GM18526 (cell line): Measurements from ENCODE around the gene FAM117B.
A peak's percentile ranks its signal among the peaks of the same experiment; 100 is the strongest.

Experiments
- POLR2A ChIP-seq: IDR thresholded peaks from 3 replicates; pipeline ENCODE4 v1.6.1; 2011; ENCODE audit not compliant: insufficient read length; ENCODE audit errors: extremely low read depth

Gene FAM117B

DNA sequence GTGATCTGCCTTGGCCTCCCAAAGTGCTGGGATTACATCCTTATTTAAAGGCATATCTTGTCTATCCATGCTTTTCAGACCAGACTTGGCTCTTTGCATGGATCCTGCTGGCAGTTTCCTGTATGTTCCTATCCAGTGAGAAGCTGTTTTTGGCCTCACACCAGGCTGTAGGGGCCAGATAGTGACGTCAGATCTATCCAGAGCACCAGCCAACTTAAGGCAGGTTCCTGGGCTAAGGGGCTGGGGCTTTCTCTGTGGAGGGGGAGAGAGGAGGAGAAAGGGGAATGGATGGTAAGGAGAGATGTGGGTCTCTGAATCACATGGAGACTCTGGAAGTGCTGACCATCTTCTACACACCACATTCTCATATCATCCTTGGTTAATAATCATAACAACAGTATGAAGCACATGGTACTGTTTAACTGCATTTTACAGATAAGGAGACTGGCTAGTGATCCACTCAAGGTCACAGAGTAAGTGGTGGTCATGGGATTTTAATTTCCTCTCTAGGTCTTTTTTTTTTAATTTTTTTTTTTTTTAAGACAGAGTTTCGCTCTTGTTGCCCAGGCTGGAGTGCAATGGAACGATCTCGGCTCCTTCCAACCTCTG lies 2.0 kb upstream of the FAM117B start:
- no peak for TF ChIP-seq POLR2A

DNA sequence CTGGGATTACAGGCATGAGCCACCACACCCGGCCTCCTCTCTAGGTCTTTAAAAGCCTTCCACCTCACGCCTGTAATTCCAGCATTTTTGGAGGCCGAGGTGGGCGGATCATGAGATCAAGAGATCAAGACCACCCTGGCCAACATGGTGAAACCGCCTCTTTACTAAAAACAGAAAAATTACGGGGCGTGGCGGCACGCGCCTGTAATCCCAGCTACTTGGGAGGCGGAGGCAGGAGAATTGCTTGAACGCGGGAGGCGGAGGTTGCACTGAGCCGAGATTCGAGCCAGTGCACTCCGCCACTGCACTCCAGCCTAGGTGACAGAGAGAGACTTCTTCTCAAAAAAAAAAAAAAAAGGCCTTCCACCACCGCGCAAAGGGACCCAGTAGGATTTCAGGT lies 1.3 kb upstream of the FAM117B start:
- no peak for TF ChIP-seq POLR2A

DNA sequence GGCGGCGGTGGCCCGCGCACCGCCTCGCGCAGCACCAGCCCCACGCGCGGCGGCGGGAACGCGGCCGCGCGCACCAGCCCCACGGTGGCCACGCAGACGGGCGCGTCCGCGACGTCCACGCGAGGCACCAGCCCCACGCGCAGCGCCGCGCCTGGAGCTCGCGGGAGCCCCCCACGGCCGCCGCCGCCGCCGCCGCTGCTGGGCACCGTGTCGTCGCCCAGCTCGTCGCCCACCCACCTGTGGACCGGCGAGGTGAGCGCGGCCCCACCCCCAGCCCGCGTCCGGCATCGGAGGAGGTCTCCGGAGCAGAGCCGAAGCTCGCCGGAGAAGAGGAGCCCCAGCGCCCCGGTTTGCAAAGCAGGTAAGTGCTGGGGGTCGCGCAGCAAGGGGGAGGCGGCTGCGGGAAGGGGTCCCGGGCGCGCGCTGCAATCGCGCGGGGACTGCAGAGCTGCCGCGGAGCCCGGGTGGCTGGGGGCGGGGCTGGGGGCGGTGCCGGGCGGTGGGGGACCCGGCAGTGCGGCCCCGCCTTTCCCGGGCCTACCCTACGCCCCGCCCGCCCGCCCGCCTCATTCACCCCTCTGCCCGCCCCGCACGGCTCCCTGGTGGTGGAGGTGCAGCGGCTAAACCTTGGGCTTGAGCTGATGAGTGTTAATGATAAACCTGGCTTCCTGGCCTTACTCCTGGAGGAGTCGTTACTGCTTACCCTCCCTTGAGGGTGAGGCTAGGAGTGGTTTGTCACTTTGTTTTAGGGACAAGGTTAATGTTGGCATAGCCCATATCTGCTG lies 851 bp downstream of the FAM117B start:
- peak; percentile 51 for TF ChIP-seq POLR2A

DNA sequence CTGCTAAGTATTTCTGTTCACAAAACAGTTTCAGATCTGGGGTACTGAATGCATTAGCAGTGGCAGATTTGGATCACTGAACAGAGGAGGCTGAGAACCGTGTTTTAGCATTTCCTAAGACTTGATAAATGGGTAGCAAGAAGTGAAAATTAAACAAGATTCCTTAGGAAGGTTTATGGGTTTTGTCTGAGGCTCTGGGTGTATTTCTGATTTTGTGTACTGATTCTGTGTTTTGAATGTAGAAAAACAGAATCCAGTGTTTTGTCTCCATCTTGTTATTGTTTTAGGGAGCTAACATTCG lies 1.4 kb downstream of the FAM117B start:
- TF ChIP-seq POLR2A: no peak

DNA sequence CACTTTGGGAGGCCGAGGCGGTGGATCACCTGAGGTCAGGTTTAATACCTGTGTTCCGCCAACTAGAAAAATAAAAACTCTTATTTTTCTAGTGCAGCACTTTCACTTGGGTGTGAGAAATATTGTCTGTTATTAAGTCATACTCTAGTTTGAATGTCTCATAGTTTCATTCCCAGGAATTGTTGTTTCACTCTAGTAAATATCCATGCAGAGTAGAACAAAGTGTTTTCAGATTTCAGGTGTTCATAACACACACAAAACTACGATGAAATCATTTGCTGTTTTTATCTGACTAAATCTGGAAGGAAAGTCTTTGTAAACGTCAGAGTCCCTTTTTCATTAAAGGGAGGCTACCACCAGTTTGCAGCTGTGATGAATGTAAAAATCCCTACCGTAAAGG lies 4.0 kb downstream of the FAM117B start:
- no peak for TF ChIP-seq POLR2A

DNA sequence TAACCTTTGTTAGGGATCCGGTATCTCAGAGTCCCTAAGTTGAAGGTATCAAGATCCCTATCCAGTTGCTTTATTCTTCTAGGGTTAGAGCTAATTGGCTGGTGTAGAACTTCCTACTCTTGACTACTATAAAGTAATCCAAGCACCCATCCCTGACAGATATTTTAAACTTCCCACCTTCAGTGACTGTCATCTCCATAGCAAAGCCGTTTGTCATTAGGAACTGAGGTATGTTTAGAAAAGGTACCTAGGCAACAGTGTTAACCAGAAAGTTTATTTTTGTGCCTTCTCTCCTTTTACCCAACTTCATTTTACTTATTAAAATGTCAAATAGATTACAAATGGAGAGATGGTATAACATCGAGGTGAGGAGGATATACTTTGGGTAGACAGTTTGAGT lies 4.5 kb downstream of the FAM117B start:
- no peak for TF ChIP-seq POLR2A

DNA sequence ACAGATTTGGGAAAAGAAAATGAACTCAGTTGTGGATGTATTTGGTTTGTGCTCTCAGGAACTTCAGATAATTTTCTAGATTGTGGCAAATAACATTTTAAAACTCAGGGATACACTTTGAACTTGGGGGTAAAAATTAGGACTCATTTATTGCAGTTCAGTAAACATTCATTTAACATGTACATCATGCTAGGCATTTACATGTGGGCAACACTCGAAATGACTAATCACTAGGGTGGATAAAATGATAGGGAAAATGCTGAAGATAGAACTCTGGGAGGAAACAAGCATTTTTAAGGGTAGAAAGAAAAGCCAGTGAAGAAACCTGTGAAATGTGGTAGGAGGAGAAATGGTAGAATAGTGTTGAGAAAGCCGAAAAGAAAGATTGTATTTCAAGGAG lies 7.8 kb downstream of the FAM117B start:
- no peak for TF ChIP-seq POLR2A

DNA sequence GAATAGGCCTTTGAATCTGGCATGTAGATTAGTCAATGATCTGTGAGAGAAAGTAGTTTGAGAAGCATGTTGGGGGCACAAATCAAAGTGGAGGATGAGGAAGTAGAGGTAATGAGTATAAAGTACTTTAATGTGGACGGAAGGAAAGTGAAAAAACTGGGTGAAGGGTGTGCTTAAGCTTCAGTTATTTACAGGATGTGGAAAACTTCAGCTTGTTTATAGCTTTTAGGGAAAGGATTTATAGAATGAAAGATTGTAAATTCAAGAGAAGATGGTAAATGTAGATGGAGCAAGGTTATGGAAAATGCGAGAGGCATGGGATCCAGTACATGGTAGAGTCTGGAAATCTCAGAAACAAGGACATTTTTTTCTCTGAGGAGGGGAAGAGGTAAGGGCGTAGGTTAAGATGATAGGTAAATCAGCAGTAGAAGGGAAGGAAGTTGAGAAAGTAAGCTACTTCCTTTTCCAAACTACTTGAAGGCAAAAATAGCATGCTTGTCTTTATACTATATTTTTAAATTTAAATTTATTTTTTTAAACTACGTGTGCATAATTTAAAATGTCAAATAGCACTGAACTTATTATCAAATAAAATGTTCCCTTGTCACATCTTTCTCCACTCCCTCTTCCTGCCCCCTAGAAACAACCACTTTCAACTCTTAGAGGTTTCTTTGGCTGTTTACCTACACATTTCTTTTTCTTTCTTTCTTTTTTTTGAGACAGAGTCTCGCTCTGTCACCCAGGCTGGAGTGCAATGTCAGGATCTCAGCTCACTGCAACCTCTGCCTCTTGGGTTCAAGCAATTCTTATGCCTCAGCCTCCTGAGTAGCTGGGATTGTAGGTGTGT lies 8.5 kb downstream of the FAM117B start:
- no peak for TF ChIP-seq POLR2A

DNA sequence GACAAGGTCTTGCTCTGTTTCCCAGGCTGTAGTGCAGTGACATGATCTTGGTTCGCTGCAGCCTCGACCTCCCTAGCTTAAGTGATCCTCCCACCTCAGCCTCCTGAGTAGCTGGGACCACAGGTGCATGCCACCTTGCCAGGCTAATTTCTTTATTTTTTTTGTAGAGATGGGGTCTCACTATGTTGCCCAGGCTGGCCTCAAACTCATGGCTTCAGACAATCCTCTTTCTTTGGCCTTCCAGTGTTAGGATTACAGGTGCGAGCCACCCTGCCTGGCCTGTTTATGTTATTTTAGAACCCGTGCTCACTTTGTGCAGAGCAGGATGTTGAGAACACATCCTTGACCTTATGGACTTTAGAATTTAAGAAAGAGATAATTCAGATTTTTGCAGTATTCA lies 17.4 kb downstream of the FAM117B start:
- TF ChIP-seq POLR2A: no peak

DNA sequence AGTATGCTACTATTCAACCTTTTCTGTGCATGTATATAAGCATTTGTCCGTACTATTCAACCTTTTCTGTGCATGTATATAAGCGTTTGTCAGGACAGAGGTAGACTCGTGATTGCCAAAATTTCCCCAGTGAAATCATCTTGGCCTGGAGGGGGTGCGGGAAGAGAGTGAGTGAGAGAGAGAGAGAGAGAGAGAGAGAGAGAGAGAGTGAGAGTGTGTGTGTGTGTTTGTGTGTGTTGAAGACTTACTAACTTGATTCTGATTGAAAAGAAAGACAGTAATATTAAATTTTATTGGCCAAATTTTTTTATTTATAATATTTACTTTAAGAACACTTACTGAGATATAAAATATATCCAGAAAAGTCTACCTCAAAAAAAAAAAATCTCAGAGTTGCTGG lies 19.1 kb downstream of the FAM117B start:
- no peak for TF ChIP-seq POLR2A

DNA sequence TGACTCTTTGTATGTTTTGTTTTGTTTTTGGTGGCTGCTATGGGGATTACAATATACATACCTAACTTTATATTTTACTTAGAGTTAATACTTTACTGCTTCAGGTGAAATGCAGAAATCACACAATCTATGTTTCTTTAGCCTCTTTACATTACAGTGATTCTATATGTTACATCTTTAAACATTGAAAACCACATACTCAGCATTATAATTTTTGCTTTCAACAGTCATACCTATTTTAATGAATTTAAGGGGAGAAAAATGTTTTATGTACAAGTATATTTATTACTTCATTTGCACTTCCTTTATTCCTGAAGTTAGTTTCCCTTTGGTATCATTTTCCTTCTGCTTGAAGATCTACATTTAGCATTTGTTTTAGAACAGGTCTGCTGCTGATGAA lies 23.1 kb downstream of the FAM117B start:
- no peak for TF ChIP-seq POLR2A

DNA sequence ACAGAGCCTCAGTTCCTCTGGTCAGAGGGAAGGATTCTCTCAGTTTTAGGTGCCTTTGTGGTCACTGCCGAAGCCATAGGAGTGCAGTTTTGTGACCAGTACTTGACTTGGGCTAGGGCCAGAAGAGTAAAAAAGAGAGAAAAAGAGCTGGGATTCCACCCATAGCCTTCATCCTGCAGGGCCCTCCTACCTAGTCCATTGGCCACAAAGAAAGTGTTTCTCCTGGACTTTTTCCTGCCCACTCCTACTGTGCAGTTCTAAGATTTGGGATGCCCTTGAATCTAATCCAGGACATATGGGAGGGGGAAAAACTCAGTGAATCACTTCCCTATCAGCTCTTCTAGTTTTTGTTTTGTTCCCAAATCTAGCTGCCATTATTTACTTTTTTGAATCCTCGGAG lies 26.0 kb downstream of the FAM117B start:
- TF ChIP-seq POLR2A: no peak

DNA sequence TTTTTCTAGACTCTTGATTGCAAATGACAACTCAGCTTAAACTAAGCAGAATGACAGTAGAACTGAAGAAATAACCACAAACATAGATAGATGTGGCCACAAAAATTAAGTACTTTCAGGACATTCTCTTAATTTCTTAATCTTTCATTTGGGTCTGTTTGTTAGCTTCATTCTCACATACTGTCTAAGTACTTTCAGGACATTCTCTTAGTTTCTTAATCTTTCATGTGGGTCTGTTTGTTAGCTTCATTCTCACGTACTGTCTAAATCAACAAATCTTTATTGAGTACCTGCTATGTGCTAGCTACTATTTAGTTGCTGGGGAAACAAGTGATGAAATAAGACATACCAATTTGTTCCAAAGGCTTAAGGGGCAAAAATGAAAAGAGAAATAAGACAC lies 35.1 kb downstream of the FAM117B start:
- TF ChIP-seq POLR2A: no peak

DNA sequence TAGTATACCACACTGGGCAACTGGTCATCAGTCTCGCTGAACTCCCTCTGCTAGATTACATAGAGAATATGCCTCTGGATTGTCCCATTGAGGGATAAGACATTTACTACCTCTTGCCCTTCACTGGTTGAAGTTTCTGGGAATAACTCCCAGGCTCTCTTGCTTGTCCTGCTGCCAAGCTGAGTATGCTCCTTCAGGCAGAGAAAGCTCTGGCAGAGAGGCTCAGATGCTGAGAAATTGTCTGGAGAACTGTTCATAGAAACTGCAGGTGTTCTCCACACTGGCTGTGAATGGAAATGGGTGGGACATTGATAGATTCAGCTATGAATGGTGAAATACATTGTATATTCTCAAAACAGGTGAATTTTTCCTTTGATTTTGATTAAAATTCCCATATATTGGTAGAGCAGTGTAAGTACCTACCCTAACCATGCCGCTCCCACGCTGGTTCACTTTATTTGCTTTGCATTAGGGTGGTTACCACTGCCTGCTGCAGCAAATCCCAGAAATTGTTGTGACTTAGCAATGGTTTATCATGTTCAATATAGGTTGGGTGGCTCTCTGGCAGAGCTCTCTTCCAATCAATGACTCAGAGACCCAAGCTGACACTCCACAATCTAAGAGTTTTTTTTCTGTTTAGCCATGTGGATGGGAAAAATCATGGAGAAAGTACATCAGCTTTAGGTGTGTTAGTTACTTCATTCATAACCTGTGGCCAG lies 36.7 kb downstream of the FAM117B start:
- TF ChIP-seq POLR2A: no peak

DNA sequence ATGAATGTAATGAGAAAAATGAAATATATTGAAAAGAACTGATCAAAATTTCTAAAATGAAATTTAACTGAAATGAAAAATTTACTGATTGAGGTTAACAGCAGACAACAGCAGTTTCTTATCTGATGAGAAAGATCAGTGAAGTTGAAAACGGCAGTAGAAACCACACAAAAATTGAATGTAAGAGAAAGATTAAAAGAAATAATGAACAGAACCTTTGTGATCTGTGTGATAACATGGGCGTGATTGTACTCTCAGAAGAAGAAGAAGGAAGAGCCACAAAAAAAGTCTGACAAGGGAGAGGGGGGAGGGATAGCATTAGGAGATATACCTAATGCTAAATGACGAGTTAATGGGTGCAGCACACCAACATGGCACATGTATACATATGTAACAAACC lies 45.2 kb downstream of the FAM117B start:
- no peak for TF ChIP-seq POLR2A

DNA sequence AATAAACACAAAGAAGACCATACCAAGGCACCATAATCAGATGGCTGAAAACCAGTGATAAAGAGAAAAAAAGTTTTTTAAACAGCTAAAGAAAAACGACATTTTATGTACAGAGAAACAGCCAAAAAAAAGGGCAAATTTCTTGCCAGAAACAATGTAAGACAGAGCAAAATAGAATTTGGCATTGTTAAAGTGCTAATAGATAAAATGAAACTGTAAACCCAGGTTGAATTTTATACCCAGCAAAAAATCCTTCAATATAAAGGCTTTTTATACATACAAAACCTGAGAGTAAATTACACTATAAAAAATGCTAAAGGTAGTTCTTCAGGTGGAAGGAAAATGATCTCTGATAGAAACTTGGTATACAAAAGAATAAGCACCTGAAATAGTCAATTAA lies 45.7 kb downstream of the FAM117B start:
- TF ChIP-seq POLR2A: no peak
